ENCODE results near the gene B3GLCT. TPM values are rescaled to one million over a fixed set of nuclear protein-coding genes. Genes with fewer than 3 reads are reported as not detected.
A peak's percentile ranks its signal among the peaks of the same experiment; 100 is the strongest.

B3GLCT gene
- 7.7 and 8.2 TPM in 2 replicates for total RNA-seq (2014; rRNA removed; shearing (Covaris generic))
- 4.0 and 4.5 TPM in 2 replicates for polyA plus RNA-seq (2015; cell fraction: cytosol; rRNA removed)
- polyA plus RNA-seq (2015; cell fraction: nucleus; rRNA removed), result 4.1 and 6.2 TPM in 2 replicates

GRCh38 chr13:31199849-31200636 lies at the start of gene B3GLCT:
Gene B3GLCT, plus strand, starts transcription at chr13:31199975. Its CDS starts 110 bp downstream, at chr13:31200085.
- in situ Hi-C loops (cut with HindIII; ENCODE audit: low pct_unique_long_range_greater_than_20kb, low sequenced_read_pairs), result no loop called here
- DNase-seq (ENCODE audit: low read depth, low spot score), result peak; percentile 80

GRCh38 chr13:31150315-31150985 lies 49.3 kb upstream of the B3GLCT start:
- in situ Hi-C loops (cut with HindIII; ENCODE audit: low pct_unique_long_range_greater_than_20kb, low sequenced_read_pairs), result no loop called here
- no peak for DNase-seq (ENCODE audit: low read depth, low spot score)

GRCh38 chr13:31151837-31152236 lies 47.9 kb upstream of the B3GLCT start:
- in situ Hi-C loops (cut with HindIII; ENCODE audit: low pct_unique_long_range_greater_than_20kb, low sequenced_read_pairs), result no loop called here
- DNase-seq (ENCODE audit: low read depth, low spot score), result no peak

- in situ Hi-C loops (cut with HindIII; ENCODE audit: low pct_unique_long_range_greater_than_20kb, low sequenced_read_pairs), result no loop called here
- DNase-seq (ENCODE audit: low read depth, low spot score), result no peak
These were observed 44.8 kb upstream of the B3GLCT start for GRCh38 chr13:31154939-31155338.

- DNase-seq (ENCODE audit: low read depth, low spot score), result no peak
- in situ Hi-C loops (cut with HindIII; ENCODE audit: low pct_unique_long_range_greater_than_20kb, low sequenced_read_pairs), result no loop called here
These were observed 40.5 kb upstream of the B3GLCT start for GRCh38 chr13:31159306-31159705.

GRCh38 chr13:31160857-31161556 lies 38.8 kb upstream of the B3GLCT start:
- DNase-seq (ENCODE audit: low read depth, low spot score), result peak; percentile 58
- in situ Hi-C loops (cut with HindIII; ENCODE audit: low pct_unique_long_range_greater_than_20kb, low sequenced_read_pairs), result no loop called here

GRCh38 chr13:31161557-31162150 lies 38.1 kb upstream of the B3GLCT start, which contains the start of gene HSPH1:
Gene HSPH1, minus strand, starts transcription at chr13:31161904. Its CDS starts 322 bp downstream, at chr13:31161582.
- in situ Hi-C loops (cut with HindIII; ENCODE audit: low pct_unique_long_range_greater_than_20kb, low sequenced_read_pairs), result no loop called here
- peak; percentile 98 for DNase-seq (ENCODE audit: low read depth, low spot score)

- in situ Hi-C loops (cut with HindIII; ENCODE audit: low pct_unique_long_range_greater_than_20kb, low sequenced_read_pairs), result no loop called here
- DNase-seq (ENCODE audit: low read depth, low spot score), result peak; percentile 99
These were observed 37.4 kb upstream of the B3GLCT start for GRCh38 chr13:31162151-31163008.

GRCh38 chr13:31166591-31166990 lies 33.2 kb upstream of the B3GLCT start:
- in situ Hi-C loops (cut with HindIII; ENCODE audit: low pct_unique_long_range_greater_than_20kb, low sequenced_read_pairs), result no loop called here
- no peak for DNase-seq (ENCODE audit: low read depth, low spot score)

GRCh38 chr13:31167490-31167889 lies 32.3 kb upstream of the B3GLCT start:
- in situ Hi-C loops (cut with HindIII; ENCODE audit: low pct_unique_long_range_greater_than_20kb, low sequenced_read_pairs), result no loop called here
- no peak for DNase-seq (ENCODE audit: low read depth, low spot score)

- no peak for DNase-seq (ENCODE audit: low read depth, low spot score)
- in situ Hi-C loops (cut with HindIII; ENCODE audit: low pct_unique_long_range_greater_than_20kb, low sequenced_read_pairs), result no loop called here
These were observed 31.6 kb upstream of the B3GLCT start for GRCh38 chr13:31168166-31168565.

GRCh38 chr13:31168736-31169135 lies 31.0 kb upstream of the B3GLCT start:
- in situ Hi-C loops (cut with HindIII; ENCODE audit: low pct_unique_long_range_greater_than_20kb, low sequenced_read_pairs), result no loop called here
- no peak for DNase-seq (ENCODE audit: low read depth, low spot score)

GRCh38 chr13:31172001-31172400 lies 27.8 kb upstream of the B3GLCT start:
- no peak for DNase-seq (ENCODE audit: low read depth, low spot score)
- in situ Hi-C loops (cut with HindIII; ENCODE audit: low pct_unique_long_range_greater_than_20kb, low sequenced_read_pairs), result no loop called here

GRCh38 chr13:31172535-31172934 lies 27.2 kb upstream of the B3GLCT start:
- in situ Hi-C loops (cut with HindIII; ENCODE audit: low pct_unique_long_range_greater_than_20kb, low sequenced_read_pairs), result no loop called here
- peak; percentile 52 for DNase-seq (ENCODE audit: low read depth, low spot score)

- in situ Hi-C loops (cut with HindIII; ENCODE audit: low pct_unique_long_range_greater_than_20kb, low sequenced_read_pairs), result no loop called here
- no peak for DNase-seq (ENCODE audit: low read depth, low spot score)
These were observed 25.8 kb upstream of the B3GLCT start for GRCh38 chr13:31174018-31174417.

GRCh38 chr13:31175847-31176532 lies 23.8 kb upstream of the B3GLCT start:
- in situ Hi-C loops (cut with HindIII; ENCODE audit: low pct_unique_long_range_greater_than_20kb, low sequenced_read_pairs), result no loop called here
- no peak for DNase-seq (ENCODE audit: low read depth, low spot score)
